ENCODE data around the gene KYNU. TPM values are rescaled to one million over a fixed set of nuclear protein-coding genes. Genes with fewer than 3 reads are reported as not detected.

Gene KYNU
- total RNA-seq, 2 donors from 2014 or later: 1.8 to 14.3 TPM

DNA sequence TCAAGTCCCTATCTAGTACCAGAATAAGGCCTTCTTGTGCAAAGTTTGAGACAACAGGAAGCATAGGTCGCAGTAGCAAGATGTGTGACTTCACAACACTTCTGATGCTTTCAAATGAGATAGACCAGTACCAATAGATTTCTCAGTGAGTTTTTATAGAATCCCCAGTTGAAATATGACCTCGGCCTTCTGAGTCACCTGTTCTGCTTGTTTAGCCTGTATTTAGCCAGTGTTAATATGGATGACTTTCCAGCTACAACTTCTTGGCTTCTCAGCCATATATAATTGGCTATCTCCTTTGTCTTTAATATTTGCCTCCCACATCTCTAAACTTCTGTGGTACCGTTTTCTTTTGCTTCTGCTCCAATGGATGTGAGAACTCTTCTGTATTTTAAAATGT is 113.8 kb downstream of the KYNU start:
- DNase-seq (ENCODE audit: low spot score): no peak
- Histone ChIP-seq H3K9me3 (no peaks in the 10 kb centered on the region), H3K36me3 (no peaks in the 10 kb centered on the region), H3K4me1 (ENCODE audit: control insufficient read depth in 1 of 2, low read depth in 2 of 2) (no peaks in the 10 kb centered on the region), H3K27ac (no peak overlapping the region), H3K4me3 (no peak overlapping the region), H3K27me3 (replicated peaks; ENCODE audit: insufficient read depth) (no peaks in the 10 kb centered on the region)
- no peak for ATAC-seq (ENCODE audit: insufficient number of reproducible peaks, low FRiP score, low read depth)
- TF ChIP-seq, protein P1, sequence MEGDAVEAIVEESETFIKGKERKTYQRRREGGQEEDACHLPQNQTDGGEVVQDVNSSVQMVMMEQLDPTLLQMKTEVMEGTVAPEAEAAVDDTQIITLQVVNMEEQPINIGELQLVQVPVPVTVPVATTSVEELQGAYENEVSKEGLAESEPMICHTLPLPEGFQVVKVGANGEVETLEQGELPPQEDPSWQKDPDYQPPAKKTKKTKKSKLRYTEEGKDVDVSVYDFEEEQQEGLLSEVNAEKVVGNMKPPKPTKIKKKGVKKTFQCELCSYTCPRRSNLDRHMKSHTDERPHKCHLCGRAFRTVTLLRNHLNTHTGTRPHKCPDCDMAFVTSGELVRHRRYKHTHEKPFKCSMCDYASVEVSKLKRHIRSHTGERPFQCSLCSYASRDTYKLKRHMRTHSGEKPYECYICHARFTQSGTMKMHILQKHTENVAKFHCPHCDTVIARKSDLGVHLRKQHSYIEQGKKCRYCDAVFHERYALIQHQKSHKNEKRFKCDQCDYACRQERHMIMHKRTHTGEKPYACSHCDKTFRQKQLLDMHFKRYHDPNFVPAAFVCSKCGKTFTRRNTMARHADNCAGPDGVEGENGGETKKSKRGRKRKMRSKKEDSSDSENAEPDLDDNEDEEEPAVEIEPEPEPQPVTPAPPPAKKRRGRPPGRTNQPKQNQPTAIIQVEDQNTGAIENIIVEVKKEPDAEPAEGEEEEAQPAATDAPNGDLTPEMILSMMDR (IDR thresholded peaks at IDR 0.05): no peak

DNA sequence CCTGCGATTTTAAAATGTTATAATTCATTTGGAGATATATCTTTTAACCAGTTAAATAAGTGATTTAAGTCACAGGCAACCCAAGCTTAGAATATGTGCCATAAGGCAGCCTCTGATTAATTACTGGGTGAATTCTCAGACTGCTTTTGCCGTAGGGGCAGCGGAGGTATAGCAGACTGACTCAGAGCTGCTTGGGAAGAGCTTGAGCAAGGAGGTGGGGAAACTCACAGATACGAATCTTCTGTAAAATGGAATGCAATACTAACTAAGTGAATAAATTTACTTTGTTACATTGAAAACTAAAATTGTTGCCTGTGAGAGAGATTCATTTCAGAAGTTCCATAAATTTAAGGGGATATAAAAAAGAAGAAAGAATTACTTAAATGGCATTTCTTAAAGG is 115.4 kb downstream of the KYNU start:
- H3K36me3 ChIP-seq: no peaks in the 10 kb centered on the region
- TF ChIP-seq, protein P1 (IDR thresholded peaks at IDR 0.05): no peak
- H3K27ac ChIP-seq: no peak overlapping the region
- no peaks in the 10 kb centered on the region for H3K9me3 ChIP-seq
- H3K4me1 ChIP-seq (ENCODE audit: control insufficient read depth in 1 of 2, low read depth in 2 of 2): no peaks in the 10 kb centered on the region
- no peaks in the 10 kb centered on the region for H3K27me3 ChIP-seq (replicated peaks; ENCODE audit: insufficient read depth)
- no peak for DNase-seq (ENCODE audit: low spot score)
- no peak overlapping the region for H3K4me3 ChIP-seq
- no peak for ATAC-seq (ENCODE audit: insufficient number of reproducible peaks, low FRiP score, low read depth)

DNA sequence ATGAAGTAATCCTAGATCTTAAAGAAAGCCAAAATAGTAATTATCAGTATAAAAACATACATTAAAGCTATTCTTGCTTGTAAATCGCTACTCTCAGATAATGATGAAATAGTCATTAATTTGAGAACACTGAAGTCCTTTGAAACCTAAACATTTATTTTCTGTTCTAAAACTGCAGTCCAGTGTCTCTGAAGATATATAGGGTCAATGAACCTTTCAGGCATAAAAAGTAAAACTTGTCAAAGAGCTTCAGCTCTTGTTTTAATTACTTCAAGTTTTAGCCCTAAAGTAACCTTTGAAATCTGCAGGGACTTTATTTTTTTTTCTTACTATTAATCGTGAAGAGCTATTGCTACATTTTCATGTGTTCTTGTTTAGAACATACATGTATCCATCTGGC is 116.3 kb downstream of the KYNU start:
- H3K27ac ChIP-seq: no peak overlapping the region
- no peaks in the 10 kb centered on the region for H3K4me1 ChIP-seq (ENCODE audit: control insufficient read depth in 1 of 2, low read depth in 2 of 2)
- DNase-seq (ENCODE audit: low spot score) (no peak), ATAC-seq (ENCODE audit: insufficient number of reproducible peaks, low FRiP score, low read depth) (no peak)
- TF ChIP-seq, protein P1 (IDR thresholded peaks at IDR 0.05): no peak
- no peaks in the 10 kb centered on the region for H3K36me3 ChIP-seq
- H3K27me3 ChIP-seq (replicated peaks; ENCODE audit: insufficient read depth): no peaks in the 10 kb centered on the region
- no peaks in the 10 kb centered on the region for H3K9me3 ChIP-seq
- H3K4me3 ChIP-seq: no peak overlapping the region

DNA sequence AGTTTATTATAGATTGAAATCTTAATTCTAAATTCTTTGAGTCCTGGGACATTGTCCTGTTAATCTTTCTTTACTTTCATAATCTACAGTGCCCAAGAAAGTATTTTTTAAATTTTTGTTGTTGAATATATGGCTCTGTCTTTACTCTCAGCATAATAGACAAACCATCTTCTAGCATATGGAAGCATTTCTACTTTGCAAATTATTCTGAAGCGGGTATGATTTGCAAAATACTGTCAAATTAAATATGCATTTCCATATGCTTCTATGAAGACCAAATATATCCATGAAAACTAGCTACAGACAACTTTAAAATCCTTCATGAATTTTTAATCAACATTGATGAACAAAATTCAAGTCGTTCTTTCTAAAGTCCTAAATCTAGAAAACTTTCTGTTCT is 117.2 kb downstream of the KYNU start:
- ATAC-seq (ENCODE audit: insufficient number of reproducible peaks, low FRiP score, low read depth): no peak

DNA sequence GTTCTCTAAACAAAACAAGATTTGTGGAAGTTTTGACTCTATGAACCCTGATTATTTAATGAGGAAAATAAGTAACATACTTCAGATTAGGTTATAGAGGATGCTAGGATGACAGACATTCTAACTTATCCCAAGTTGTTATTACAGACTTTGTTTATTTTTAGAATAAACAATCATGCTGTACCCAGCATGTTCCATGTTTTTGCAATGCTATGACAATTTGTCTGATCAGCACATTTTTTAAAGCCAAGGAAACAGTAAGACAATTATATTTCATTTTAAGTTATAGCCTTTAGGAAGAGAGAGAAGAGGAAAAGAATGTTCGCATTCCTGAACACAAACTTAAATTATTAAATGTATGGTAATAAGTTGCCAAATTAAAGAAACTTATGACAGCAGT is 119.8 kb downstream of the KYNU start:
- Histone ChIP-seq H3K4me3 (no peak overlapping the region), H3K36me3 (no peaks in the 10 kb centered on the region), H3K27me3 (replicated peaks; ENCODE audit: insufficient read depth) (no peaks in the 10 kb centered on the region), H3K27ac (no peak overlapping the region), H3K9me3 (no peaks in the 10 kb centered on the region), H3K4me1 (ENCODE audit: control insufficient read depth in 1 of 2, low read depth in 2 of 2) (no peaks in the 10 kb centered on the region)
- ATAC-seq (ENCODE audit: insufficient number of reproducible peaks, low FRiP score, low read depth) (no peak), DNase-seq (ENCODE audit: low spot score) (no peak)
- TF ChIP-seq, protein P1 (IDR thresholded peaks at IDR 0.05): no peak

More for the DNA sequence above, 117.2 kb downstream of the KYNU start:
- Histone ChIP-seq H3K27me3 (replicated peaks; ENCODE audit: insufficient read depth) (no peaks in the 10 kb centered on the region), H3K4me3 (no peak overlapping the region), H3K9me3 (no peaks in the 10 kb centered on the region), H3K36me3 (no peaks in the 10 kb centered on the region), H3K27ac (no peak overlapping the region), H3K4me1 (ENCODE audit: control insufficient read depth in 1 of 2, low read depth in 2 of 2) (no peaks in the 10 kb centered on the region)
- TF ChIP-seq, protein P1 (IDR thresholded peaks at IDR 0.05): no peak
- DNase-seq (ENCODE audit: low spot score): no peak
